Retinal pigment epithelial cell (primary cell): ENCODE results near the gene MRPS5.

Experiments used
- DNase-seq: peaks from one replicate; pipeline ENCODE4 v3.0.0-alpha.2; 2010; ENCODE audit warnings: low read depth
- H3K4me3 ChIP-seq: 2 replicates; pipeline ENCODE4 v1.5.1; 2011; ENCODE audit warnings: mild to moderate bottlenecking, low read length, control low read depth, moderate library complexity
- TF ChIP-seq, protein P1 (sequence below): conservative IDR thresholded peaks from 2 replicates; pipeline ENCODE4 v1.5.1; 2011; ENCODE audit warnings: low read depth, low read length, control low read depth, inconsistent platforms

MRPS5 gene

DNA sequence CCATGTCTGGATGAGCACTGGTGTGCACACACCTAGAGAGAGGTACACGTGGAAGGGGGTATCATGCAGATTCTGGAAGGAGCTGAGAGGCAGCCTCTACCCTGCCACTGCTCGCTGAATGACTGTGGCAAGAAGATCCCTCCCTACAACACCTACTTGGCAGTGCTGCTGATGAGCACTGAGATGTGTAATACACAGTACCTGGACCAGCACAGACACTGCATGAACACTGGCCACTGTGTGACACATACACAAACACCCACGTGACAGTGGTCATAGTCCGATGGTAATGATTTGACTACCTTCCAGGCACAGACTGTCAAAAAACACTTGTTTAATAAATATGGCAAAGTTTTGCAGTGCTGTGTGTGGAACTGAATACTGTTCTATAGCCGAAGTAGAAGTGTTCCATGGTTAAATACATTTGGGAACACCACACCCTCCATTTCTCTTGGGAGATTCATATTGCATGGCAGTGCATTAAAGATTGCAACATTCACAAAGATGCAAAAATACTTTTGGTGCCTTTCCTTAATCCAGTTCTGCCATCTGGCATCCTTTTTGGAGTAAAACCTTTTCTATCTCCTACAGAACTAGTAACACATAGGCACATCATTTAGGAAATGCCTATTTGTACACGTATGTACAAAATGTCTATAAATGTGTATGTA, 29.6 kb downstream of the MRPS5 start:
- TF ChIP-seq, protein P1, sequence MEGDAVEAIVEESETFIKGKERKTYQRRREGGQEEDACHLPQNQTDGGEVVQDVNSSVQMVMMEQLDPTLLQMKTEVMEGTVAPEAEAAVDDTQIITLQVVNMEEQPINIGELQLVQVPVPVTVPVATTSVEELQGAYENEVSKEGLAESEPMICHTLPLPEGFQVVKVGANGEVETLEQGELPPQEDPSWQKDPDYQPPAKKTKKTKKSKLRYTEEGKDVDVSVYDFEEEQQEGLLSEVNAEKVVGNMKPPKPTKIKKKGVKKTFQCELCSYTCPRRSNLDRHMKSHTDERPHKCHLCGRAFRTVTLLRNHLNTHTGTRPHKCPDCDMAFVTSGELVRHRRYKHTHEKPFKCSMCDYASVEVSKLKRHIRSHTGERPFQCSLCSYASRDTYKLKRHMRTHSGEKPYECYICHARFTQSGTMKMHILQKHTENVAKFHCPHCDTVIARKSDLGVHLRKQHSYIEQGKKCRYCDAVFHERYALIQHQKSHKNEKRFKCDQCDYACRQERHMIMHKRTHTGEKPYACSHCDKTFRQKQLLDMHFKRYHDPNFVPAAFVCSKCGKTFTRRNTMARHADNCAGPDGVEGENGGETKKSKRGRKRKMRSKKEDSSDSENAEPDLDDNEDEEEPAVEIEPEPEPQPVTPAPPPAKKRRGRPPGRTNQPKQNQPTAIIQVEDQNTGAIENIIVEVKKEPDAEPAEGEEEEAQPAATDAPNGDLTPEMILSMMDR = no peak
- no peak overlapping the region for H3K4me3 ChIP-seq
- no peak for DNase-seq

DNA sequence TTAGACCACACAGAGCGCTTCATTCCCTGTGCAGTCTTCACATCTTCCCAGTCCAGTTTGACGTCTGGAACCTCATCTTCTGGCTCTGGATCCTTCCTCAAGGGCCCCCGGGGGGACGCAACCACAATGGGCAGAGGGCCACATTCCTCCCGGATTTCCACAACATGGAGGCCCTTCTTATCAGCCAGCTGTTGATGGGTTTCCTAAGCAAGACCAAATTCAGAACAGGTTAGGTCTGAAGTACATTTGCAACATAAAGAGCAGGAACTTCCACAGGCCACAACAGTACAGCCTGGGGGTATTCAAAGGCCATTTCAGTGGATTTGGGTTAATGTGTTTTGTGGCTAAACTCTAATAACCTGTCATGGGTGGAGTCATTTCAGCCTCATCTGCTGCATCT, 34.2 kb downstream of the MRPS5 start:
- TF ChIP-seq, protein P1 = no peak
- no peak for DNase-seq
- no peak overlapping the region for H3K4me3 ChIP-seq

DNA sequence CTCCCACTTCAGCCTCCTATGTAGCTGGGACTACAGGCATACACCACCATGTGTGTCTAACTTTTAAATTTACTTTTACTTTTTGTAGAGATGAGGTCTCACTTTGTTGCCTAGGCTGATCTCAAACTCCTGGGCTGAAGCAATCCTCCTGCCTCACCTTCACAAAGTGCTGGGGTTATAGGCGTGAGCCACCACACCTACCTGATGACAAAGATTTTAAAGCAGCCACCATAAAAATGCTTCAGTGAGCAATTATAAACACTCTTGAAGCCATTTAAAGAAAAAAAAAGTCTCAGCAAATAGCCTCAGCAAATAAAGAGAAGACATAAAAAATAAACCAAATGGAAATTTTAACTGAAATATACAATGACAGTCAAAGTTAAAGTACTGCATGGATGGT, 35.6 kb downstream of the MRPS5 start:
- no peak for DNase-seq
- TF ChIP-seq, protein P1 = no peak
- no peak overlapping the region for H3K4me3 ChIP-seq

DNA sequence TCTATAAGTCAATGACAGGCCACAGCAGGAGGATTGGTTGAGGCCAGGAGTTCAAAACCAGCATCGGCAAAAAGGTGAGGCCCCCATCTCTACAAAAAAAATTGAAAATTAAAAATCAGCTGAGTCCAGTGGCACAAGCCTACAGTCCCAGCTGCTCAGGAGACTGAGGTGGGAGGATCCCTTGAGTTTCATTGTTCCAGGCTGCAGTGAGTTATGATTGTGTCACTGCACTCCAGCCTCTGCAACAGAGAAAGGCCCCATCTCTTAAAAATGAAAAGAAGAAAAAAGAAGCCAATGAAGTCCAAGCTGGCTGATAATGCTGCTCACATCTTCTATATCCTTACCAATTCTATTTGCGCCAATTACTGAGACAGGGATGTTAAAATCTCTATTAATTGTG, 39.1 kb downstream of the MRPS5 start:
- DNase-seq = no peak

DNA sequence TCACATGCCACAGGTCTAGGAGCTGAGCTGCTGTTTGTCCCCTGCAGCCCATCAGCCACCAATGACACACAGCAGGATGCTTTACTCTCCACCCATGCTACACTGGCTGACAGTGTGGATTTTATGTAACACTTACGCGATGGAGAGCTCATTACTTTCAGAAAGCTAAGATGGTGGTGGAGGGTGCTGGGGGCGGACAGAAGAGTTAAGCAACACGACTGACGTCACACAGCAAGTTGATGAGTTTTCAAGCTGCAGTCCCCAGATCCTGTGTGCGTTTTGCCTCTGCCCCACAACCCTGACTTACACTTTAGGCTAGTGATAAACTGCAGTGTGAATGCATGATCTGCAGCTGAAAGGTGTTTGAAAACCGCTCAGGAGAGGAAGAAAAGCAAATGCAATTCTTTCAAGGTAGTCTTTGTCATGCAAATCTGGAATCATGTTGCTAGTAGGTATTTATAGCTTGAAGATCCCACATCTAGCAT, 42.4 kb downstream of the MRPS5 start:
- TF ChIP-seq, protein P1 = no peak
- no peak for DNase-seq
- no peak overlapping the region for H3K4me3 ChIP-seq

More for the DNA sequence above, 39.1 kb downstream of the MRPS5 start:
- no peak overlapping the region for H3K4me3 ChIP-seq
- TF ChIP-seq, protein P1 = no peak

DNA sequence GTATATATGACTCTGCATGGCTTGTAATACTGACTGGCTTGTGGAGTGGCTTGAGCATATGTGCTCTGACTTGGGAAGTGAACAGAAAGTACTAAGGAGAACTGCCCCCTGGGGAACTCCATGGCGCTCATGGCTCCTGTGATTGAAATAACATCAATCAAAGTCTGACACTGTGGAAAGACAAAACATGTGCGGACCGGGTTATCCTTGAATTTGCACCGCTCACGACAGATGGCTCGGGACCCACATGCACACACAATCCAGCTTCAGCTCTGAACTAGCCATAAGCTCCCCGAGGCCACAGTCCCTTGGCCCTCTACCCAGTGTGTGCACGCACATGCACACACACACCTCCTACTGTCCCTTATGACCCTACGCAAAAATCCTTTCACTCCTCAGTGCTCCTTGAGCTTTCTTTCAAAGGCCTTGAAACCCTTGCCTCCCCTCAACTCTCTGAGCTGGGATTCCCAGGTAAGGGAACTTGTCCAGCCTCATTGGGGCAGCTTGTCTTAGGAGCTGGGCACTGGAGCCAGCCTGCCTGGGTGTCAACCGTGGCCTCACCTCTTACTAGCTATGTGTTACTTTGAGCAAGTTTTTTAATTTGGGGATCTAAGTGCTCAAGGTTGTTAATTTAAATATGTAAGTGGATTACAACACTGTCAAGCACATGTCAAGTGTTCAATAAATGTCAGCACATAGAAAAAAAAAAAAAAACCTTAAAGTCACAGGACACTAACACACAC, 43.6 kb downstream of the MRPS5 start:
- no peak overlapping the region for H3K4me3 ChIP-seq
- DNase-seq = no peak
- TF ChIP-seq, protein P1 = no peak

DNA sequence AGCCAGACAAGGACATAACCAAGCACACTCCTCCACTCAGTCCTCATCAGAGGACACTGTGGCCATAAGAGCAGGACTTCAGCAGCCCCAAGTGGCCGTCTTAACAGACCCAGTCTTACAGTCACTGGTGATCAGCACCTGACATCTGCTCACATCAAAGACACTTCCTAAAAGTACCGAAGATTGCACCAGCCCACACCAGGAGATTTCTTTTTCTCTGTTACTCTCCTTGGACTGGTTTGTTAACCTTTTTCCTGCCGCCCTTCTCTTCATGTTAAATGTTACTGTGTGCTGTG, 44.1 kb downstream of the MRPS5 start:
- no peak for DNase-seq
- H3K4me3 ChIP-seq = no peak overlapping the region
- TF ChIP-seq, protein P1 = no peak
